Brain microvascular endothelial cell (primary cell): ENCODE measurements around the gene SH3YL1.

ENCODE experiments used
- DNase-seq: peaks from one replicate; pipeline ENCODE4 v3.0.0-alpha.2; 2020
- H3K27ac ChIP-seq: fragments of 250-450 bp; sonication (Bioruptor Pico); 2 replicates; pipeline ENCODE4 v1.5.1; 2020; ENCODE audit warnings: mild to moderate bottlenecking, moderate library complexity
- H3K27me3 ChIP-seq: fragments of 250-450 bp; sonication (Bioruptor Pico); replicated peaks from 2 replicates; pipeline ENCODE4 v1.5.1; 2020; ENCODE audit warnings: mild to moderate bottlenecking
- H3K36me3 ChIP-seq: fragments of 250-450 bp; sonication (Bioruptor Pico); replicated peaks from 2 replicates; pipeline ENCODE4 v1.5.1; 2020; ENCODE audit warnings: mild to moderate bottlenecking
- H3K4me3 ChIP-seq: 2 replicates; pipeline ENCODE4 v1.5.1; 2011; ENCODE audit warnings: low read depth, mild to moderate bottlenecking, control low read depth, low read length, moderate library complexity
- in situ Hi-C: cut with HindIII; loops from 2 replicates; pipeline ENCODE4 v1.10.0; 2017; ENCODE audit warnings: low sequenced_read_pairs, low pct_ligation_motif_present
- TF ChIP-seq, protein P1 (sequence below): IDR thresholded peaks from 2 replicates; pipeline ENCODE4 v1.5.1; 2011; ENCODE audit warnings: low read depth, mild to moderate bottlenecking, moderate library complexity, low read length, control low read depth, inconsistent platforms; ENCODE audit errors: missing control alignments

Gene SH3YL1

DNA sequence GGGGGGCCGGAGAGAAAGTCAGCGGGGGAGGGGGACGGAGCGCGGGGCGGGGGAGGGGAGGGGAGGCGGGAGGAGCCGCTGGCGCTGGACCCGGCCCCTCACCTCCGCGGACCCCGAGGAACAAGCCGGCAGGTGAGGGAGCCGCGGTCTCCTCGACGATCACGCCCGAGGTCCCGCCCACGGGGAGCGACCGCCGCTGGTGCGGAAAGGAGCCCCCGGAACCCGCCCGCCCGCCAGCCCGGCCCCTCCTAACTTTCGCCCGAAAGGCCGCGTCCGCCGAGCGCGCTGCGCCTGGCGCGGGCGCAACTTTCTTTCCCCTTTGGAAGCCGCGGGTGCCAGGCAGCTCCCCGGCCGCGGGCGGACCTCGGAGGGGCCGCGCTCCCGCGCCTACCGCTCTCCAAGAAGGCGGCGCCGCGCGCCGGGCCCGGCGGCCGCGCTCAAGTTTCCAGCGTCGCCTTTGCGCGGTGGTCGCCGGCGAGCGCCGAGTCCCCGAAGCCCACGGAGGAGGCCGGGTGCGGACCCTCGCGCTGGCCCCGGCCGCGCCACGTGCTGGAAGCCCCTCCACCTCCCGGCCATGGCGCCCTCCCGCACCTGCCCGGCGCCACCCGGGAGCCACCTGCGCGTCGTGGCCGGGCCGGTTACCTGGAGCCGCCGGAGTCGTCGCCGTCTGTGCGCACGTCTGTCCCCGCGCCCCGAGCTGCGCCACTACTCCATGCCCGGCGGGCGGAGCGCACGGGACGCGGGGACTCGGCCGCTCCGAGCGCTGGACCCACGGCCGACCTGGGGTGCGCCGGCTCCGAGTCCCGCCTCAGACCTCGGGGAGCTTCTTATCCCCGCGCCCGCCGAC lies 24.3 kb upstream of the SH3YL1 start, which contains the start of gene ALKAL2:
Gene ALKAL2, minus strand, starts transcription at position 181 of the 847 bp plus-strand sequence. CDS start 256 bp downstream, outside the sequence.
- in situ Hi-C loops: no loop called here
- no peak within 1 kb of the TSS for H3K27ac ChIP-seq
- H3K36me3 ChIP-seq: no peaks in the 10 kb centered on the region
- H3K4me3 ChIP-seq: peak within 1 kb of the TSS; percentile 16
- H3K27me3 ChIP-seq: peaks cover 16% of the 10 kb centered on the region
- TF ChIP-seq, protein P1, sequence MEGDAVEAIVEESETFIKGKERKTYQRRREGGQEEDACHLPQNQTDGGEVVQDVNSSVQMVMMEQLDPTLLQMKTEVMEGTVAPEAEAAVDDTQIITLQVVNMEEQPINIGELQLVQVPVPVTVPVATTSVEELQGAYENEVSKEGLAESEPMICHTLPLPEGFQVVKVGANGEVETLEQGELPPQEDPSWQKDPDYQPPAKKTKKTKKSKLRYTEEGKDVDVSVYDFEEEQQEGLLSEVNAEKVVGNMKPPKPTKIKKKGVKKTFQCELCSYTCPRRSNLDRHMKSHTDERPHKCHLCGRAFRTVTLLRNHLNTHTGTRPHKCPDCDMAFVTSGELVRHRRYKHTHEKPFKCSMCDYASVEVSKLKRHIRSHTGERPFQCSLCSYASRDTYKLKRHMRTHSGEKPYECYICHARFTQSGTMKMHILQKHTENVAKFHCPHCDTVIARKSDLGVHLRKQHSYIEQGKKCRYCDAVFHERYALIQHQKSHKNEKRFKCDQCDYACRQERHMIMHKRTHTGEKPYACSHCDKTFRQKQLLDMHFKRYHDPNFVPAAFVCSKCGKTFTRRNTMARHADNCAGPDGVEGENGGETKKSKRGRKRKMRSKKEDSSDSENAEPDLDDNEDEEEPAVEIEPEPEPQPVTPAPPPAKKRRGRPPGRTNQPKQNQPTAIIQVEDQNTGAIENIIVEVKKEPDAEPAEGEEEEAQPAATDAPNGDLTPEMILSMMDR: no peak
- no peak for DNase-seq

DNA sequence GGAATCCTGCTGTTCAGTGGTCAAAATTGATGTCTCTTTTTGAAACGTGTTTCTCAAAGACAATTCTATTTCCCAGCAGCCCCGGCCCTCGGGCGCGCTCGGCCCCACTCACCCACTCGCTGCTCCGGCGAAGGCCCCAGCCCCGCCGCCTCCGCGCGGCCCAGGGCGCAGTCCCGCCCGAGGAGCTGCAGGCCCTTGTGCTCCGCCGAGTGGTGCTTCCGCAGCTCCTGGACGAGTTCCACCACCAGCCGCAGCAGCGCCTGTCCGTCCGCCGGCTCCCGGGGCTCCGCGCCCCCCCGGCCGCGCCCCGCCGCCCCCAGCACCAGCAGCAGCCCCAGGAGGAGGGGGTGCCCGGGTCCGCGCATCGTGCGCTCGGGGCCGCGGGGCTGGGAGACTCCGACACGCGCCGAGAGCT lies 23.6 kb upstream of the SH3YL1 start:
- DNase-seq: no peak
- H3K27ac ChIP-seq: no peak overlapping the region

DNA sequence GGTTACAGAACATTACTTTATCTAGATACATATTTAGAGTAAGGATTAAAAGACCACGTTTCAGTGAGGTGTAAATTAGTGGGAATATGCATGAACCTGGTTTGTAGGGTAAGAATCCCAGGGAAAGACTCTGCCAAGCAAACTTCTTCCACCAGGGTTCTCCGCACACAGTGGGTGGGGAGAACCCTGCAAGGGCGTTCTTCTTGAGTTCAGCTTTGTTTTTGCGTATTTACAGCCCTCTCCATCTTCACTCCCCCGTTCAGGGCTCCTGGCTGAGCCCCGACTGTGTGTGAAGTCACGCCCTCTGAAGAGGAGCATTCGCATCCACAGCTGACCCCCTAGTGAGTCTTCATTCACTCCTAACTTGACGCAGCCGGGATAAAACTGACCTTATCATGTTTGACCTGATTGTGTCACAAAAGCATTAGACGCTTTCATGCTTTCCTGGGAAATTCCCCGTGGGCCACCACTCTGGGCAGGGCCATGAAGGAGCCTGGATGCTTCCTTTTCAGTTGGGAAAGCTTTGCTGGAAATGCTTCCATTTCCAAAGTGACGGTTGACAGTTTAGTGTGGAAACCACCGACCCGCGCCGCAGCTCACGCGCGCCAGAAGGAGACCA lies 23.1 kb upstream of the SH3YL1 start:
- peaks cover 5% of the 10 kb centered on the region for H3K36me3 ChIP-seq
- peak overlapping the region; percentile 9 for H3K4me3 ChIP-seq
- H3K27me3 ChIP-seq: peaks cover 16% of the 10 kb centered on the region
- TF ChIP-seq, protein P1: no peak
- in situ Hi-C loops: no loop called here
- H3K27ac ChIP-seq: no peak overlapping the region
- no peak for DNase-seq

More for the DNA sequence above, 23.6 kb upstream of the SH3YL1 start:
- in situ Hi-C loops: no loop called here
- Histone ChIP-seq H3K4me3 (peak overlapping the region; percentile 16), H3K36me3 (no peaks in the 10 kb centered on the region), H3K27me3 (peaks cover 16% of the 10 kb centered on the region)
- TF ChIP-seq, protein P1: no peak

DNA sequence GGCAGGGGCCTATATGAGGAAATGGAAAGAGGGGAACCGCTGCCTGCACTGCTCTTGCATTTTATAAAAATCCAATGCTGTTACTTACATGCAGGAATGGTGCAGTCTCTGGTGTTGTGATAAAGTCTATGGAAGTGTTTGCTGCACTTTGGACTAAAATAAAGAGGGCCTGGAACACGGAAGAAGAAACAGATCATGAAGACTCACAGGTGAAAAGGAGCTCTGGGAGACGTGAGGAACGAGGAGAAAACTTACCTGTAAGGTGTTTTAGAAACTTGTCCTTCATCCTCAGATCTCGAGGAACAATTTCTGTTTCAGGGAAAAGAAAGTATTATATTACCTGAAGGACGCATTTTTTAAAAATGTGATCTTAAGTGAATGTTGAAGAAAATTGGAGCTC lies 22.2 kb upstream of the SH3YL1 start:
- Histone ChIP-seq H3K4me3 (no peak overlapping the region), H3K27me3 (peaks cover 16% of the 10 kb centered on the region), H3K36me3 (peaks cover 11% of the 10 kb centered on the region), H3K27ac (no peak overlapping the region)
- DNase-seq: no peak
- in situ Hi-C loops: no loop called here
- TF ChIP-seq, protein P1: no peak

DNA sequence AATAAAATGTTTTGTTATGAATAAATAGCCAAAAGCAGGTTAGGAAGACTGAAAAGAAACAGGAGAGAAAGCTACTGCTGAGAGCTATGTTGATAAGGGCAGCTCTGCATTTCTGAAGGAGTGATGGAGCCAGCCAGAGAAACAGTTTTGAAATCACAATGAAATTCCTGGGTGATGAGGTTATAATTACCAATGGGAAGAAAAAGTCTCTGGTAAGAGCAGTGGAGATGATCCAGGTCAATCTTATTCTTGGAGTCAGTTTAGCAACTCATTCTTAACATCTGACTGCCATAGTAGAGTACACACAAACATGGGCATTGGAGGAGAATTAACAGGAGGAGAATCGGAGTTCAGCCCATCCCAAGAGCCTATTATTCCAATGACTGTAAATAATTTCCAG lies 21.7 kb upstream of the SH3YL1 start:
- Histone ChIP-seq H3K27ac (peak overlapping the region; percentile 7), H3K4me3 (no peak overlapping the region), H3K27me3 (peaks cover 16% of the 10 kb centered on the region), H3K36me3 (peaks cover 14% of the 10 kb centered on the region)
- TF ChIP-seq, protein P1: no peak
- in situ Hi-C loops: no loop called here
- DNase-seq: peak; percentile 64
